SK-MEL-5 (cell line): ENCODE data around the gene DENND5A. TPM values are rescaled to one million over a fixed set of nuclear protein-coding genes. Genes with fewer than 3 reads are reported as not detected.

ENCODE experiments used
- DNase-seq: peaks from one replicate; pipeline ENCODE4 v3.0.0-alpha.2; 2016; ENCODE audit warnings: low read depth, low spot score
- in situ Hi-C: cut with HindIII; loops from 2 replicates; pipeline ENCODE4 v1.10.0; 2016; ENCODE audit warnings: low sequenced_read_pairs, high pct_unique_total_duplicates, low pct_unique_long_range_greater_than_20kb
- polyA plus RNA-seq, 2 experiments: library from polyadenylated mRNA; depleted of rRNA; stranded (reverse); fragments of >200 nt; gene quantifications; 2 replicates each; pipeline ENCODE4 v1.2.3, GENCODE V29; 2015
- total RNA-seq: library from RNA; depleted of rRNA; stranded (reverse); fragments of >200 nt; shearing (Covaris generic); gene quantifications from 2 replicates; pipeline ENCODE4 v1.2.3, GENCODE V29; 2014; rRNA removed

Gene DENND5A
- 59.9 and 63.9 TPM in 2 replicates for total RNA-seq
- 74.1 and 107 TPM in 2 replicates for polyA plus RNA-seq (2015; cell fraction: cytosol; rRNA removed)
- polyA plus RNA-seq (2015; cell fraction: nucleus; rRNA removed): 108 and 113 TPM in 2 replicates

DNA sequence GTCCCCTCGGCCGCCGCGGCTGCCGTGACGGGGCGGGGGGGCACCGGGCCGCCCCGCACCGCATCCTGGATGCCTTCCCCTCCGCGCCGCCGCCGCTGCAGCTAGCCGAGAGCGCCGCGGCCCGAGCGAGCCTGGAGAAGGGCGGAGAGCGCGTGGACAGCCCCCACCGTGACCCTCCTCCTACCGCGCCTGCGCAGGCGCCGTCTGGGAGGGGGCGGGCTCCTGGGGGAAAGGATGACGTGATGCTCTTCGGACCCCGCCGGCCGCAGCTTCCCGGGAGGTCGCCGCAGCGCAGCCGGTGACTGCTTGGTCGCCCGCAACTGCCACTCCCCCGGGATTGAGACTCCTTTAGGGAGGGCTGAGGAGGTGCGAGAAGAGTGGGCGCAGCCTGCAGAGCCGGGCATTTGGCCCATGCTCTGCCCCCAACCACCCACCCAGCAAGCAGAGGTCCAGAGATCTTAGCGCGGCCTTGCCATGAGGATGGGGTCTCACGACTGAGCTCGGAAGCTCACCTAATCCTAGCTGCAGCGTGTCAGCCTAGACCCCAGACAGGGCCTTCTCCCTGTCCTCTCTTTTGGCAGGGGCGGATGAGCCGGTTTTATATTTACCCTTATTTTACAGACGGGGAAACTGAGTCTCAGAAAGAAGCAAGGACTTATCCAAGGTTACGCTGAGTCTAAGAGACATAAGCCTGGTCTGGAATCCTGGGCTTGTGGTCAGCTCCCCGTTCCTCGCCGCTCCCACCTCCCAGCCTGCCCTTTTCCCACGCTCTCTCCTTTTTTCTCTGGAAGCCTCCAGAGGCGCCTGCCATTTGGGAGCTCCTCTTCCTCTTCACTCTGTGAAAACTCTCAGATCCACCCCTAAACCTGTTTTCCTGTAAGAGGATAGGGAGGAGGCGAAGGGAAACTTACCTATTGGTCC, at the start of gene DENND5A:
TSS of gene DENND5A (minus strand) at position 140 of the 921 bp plus-strand sequence. CDS start 281 bp downstream, outside the sequence.
- in situ Hi-C loops: no loop called here
- peak; percentile 81 for DNase-seq

DNA sequence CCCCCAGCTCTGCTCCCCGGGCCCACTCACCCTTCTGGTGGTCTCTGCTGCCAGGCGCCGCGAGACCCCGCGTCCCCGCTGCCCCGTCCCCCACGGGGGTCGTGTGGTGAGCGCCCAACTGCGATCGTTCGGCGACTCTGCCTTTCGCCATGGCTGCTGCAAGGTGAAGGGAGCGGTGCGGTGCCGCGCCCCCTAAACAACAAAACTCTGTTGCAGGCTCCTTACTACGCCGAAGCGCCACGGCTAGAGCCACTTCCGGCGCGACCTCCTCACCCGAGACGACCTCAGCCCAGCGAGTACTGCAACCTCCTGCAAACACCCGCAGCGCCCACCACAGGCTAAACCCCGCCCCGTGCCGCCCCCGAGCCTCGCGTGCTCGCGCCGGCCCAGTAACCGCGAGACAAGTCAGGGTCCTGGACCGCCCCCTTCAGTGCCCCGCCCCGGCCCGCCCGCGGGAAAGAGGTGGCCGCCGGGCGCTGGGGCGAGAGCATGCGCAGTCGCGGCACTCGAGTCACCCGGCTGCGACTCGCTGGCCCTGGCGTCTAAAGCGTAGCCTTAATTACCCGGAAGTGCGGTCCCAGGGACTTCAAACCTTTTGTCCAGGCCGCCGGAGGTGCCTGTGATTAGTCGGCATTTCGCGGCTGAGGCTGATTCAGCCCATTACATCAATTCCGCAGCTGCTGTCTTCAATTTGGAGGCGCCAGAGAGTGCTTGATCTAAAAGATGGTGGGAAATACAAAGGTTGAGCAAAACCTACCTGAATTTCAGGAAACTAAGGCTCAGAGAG, 49.3 kb upstream of the DENND5A start, which contains the start of gene TMEM41B:
TSS of gene TMEM41B (minus strand) at position 303 of the 787 bp plus-strand sequence. CDS start at position 151, 152 bp downstream.
- peak; percentile 98 for DNase-seq
- in situ Hi-C loops: no loop called here

DNA sequence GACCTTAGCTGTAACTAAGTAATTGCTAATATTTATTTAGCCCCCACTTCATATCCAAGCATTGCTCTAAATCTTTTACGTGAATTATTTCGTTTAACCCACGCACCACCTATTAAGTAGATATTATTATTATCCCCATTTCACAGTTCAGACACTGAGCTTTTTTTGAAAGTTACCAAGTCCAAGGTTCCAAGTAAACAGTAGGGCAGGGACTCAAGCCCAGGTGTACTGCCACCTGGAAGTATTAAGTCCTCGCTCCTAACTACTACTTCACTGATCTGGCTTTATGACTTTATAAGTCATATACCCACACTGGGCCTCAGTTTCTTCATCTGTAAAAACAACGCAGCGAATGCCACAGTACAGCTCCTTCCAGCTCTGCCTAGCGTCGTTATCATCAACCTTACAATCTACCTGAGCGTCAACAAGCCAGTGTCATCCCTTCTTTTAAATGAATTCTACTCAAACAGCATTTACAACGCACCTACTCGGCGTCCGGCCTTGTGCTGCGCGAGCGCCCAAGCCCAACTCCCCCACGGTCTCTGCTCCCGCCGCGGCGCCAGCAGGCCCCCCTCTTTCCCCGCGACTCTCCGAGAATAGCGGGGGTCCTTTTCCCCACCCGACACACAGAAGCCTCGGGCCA, 48.6 kb upstream of the DENND5A start:
- in situ Hi-C loops: no loop called here
- DNase-seq: no peak

- in situ Hi-C loops: no loop called here
Measured at GRCh38 chr11:9310485-9311090, 45.4 kb upstream of the DENND5A start.

DNA sequence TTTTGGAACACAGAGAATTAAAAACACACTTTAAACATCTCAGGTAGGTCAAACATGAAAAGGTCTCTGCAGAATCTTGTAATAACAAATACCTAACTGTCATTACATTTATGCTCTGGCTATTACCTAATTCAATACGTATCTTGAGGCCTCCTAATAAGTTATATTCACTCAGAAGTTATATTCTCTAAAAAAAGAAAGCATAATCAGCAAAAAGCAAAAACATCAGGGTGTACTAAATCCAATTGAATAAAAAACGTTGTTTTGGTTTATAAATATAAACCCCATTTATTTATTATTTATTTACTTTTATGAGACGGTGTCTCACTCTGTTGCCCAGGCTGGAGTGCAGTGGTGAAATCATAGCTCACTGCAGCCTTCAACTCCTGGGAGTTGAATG, 39.0 kb upstream of the DENND5A start:
- in situ Hi-C loops: no loop called here
- no peak for DNase-seq

More at GRCh38 chr11:9310485-9311090, 45.4 kb upstream of the DENND5A start:
- DNase-seq: no peak

- DNase-seq: no peak
- in situ Hi-C loops: no loop called here
Measured at GRCh38 chr11:9302448-9302847, 37.3 kb upstream of the DENND5A start.

DNA sequence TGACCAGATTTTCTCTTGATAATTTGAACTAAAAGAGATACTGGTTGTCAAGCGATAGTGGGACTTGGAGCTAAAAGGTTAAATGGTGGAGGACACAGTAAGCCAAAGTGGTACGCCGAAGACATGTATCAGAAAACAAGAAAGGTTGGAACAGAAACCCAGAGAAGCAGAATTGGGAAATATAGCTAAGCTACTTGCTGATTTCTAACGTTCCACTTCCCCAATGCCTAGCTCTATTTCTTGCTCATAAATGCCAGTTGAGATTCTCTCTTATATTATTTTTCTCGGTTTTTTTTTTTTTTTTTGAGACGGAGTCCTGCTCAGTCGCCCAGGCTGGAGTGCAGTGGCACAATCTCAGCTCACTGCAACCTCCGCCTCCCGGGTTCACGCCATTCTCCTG, 36.6 kb upstream of the DENND5A start:
- DNase-seq: no peak
- in situ Hi-C loops: no loop called here

DNA sequence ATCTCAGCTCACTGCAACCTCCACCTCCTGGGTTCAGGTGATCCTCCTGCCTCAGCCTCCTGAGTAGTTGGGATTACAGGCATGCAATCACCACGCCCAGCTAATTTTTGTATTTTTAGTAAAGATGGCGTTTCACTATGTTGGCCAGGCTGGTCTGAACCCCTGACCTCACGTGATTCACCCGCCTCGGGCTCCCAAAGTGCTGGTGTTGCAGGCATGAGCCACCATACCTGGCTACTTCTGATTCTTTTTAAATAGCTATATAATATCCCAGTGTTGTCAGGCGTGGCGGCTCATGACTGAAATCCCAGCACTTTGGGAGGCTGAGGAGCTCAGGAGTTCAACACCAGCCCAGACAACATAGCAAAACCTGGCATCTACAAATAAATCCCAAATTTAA, 28.5 kb upstream of the DENND5A start:
- in situ Hi-C loops: no loop called here
- DNase-seq: no peak

GRCh38 chr11:9285850-9286587, 20.9 kb upstream of the DENND5A start:
- in situ Hi-C loops: no loop called here
- DNase-seq: no peak

- in situ Hi-C loops: no loop called here
Measured at GRCh38 chr11:9280655-9281301, 15.6 kb upstream of the DENND5A start.

GRCh38 chr11:9277176-9277575, 12.0 kb upstream of the DENND5A start:
- in situ Hi-C loops: no loop called here
- no peak for DNase-seq

More at GRCh38 chr11:9280655-9281301, 15.6 kb upstream of the DENND5A start:
- no peak for DNase-seq

- in situ Hi-C loops: no loop called here
- DNase-seq: peak; percentile 33
Measured at GRCh38 chr11:9276571-9276970, 11.4 kb upstream of the DENND5A start.

- in situ Hi-C loops: no loop called here
- no peak for DNase-seq
Measured at GRCh38 chr11:9274499-9275258, 9.5 kb upstream of the DENND5A start.

DNA sequence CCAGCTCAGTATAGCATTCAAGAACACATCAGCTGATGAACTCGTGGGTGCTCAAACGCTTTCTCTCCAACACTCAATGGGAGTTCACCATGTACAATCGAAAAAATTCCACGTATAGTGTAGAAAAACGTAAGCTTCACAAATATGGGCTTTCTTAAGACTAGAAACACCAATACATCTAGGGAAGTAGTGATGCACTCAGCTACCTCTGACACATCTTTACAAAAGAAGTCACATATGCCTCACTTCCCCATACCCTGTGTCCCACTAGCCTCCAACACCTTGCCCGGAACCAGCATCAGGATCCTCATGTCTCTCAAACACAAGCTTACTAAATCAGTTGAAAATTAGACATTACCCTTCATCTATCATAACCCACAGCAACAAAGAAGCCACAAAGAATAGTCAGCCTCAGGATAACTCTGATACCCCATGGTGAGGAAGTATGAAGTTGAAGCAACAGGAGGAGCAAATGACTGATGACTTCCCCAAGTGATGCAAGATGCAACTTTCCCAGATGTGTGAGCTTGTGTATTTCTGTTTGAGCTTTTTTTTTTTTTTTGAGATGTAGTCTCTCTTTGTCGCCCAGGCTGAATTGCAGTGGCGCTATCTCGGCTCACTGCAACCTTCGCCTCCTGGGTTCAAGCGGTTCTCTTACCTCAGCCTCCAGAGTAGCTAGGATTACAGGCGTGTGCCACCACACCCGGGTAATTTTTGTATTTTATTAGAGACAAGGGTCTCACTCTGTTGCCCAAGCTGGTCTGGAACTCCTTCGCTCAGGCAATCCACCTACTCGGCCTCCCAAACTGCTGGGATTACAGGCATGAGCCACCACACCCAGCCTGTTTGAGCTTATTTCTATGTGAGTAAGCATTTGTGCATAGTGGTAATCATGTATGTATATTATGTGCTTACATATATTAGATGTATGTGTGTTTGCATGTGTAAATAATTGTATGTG, 8.5 kb upstream of the DENND5A start:
- DNase-seq: no peak
- in situ Hi-C loops: no loop called here
